ENCODE measurements around the gene NUP62.

Gene NUP62, protein sequence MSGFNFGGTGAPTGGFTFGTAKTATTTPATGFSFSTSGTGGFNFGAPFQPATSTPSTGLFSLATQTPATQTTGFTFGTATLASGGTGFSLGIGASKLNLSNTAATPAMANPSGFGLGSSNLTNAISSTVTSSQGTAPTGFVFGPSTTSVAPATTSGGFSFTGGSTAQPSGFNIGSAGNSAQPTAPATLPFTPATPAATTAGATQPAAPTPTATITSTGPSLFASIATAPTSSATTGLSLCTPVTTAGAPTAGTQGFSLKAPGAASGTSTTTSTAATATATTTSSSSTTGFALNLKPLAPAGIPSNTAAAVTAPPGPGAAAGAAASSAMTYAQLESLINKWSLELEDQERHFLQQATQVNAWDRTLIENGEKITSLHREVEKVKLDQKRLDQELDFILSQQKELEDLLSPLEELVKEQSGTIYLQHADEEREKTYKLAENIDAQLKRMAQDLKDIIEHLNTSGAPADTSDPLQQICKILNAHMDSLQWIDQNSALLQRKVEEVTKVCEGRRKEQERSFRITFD

DNA sequence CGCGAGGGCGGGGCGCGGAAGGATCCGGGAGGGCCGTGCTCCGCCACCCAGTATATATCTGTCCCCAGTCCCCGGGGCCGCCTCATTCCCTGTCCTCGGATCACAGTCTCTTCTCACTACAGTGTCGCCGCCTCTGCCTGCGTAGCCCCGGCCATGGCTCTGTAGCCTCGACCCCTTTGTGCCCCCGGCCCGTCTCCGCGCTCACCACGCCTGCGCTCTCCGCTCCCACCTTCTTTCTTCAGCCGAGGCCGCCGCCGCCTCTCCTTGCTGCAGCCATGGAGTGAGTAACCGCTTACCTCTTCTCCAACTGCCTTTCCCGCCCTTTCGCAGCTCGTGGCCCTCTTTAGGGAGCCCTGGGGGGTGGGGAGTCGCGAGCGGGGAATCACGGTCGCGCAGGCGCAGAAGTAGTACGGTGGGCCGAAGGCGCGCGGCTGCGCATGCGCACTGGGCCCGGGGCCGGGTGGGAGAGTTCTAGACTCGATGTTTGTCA lies at the start of gene NUP62, which contains the start of gene ATF5:
TSS of gene NUP62 (minus strand) at position 384 of the 490 bp plus-strand sequence. CDS start 19,697 bp downstream, outside the sequence.
TSS of gene ATF5 (plus strand) at position 85 of the 490 bp plus-strand sequence. CDS start 1,646 bp downstream, outside the sequence.
- TF ChIP-seq, protein P1, sequence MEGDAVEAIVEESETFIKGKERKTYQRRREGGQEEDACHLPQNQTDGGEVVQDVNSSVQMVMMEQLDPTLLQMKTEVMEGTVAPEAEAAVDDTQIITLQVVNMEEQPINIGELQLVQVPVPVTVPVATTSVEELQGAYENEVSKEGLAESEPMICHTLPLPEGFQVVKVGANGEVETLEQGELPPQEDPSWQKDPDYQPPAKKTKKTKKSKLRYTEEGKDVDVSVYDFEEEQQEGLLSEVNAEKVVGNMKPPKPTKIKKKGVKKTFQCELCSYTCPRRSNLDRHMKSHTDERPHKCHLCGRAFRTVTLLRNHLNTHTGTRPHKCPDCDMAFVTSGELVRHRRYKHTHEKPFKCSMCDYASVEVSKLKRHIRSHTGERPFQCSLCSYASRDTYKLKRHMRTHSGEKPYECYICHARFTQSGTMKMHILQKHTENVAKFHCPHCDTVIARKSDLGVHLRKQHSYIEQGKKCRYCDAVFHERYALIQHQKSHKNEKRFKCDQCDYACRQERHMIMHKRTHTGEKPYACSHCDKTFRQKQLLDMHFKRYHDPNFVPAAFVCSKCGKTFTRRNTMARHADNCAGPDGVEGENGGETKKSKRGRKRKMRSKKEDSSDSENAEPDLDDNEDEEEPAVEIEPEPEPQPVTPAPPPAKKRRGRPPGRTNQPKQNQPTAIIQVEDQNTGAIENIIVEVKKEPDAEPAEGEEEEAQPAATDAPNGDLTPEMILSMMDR (IDR thresholded peaks at IDR 0.05; ENCODE audit: control insufficient read depth, extremely low read depth, insufficient read depth), result no peak
- H3K4me3 ChIP-seq (ENCODE audit: low read depth, low read length), result peak within 1 kb of the TSS; percentile 89
- DNase-seq (ENCODE audit: low read depth), result no peak

DNA sequence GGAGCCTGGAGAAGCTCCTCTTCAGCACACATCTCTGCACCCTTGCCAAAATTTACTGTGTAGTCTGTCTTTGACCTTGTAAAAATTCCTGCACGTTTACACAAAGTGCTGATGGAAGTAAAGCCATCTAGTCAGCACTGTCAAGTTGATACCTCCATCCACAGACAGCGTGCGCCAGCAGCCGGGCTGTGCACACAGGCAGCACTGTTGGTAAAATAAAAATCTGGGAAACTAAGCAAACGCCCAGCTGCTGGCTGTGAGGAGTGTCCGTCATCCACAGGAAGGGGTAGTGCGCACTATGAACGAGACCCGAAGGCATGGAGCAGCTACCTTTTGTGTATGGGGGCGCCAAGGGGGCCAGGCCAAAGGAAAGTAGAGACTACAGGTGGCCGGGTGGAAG lies 49.0 kb upstream of the NUP62 start:
- no peak overlapping the region for H3K4me3 ChIP-seq (ENCODE audit: low read depth, low read length)
- DNase-seq (ENCODE audit: low read depth), result no peak
- TF ChIP-seq, protein P1 (IDR thresholded peaks at IDR 0.05; ENCODE audit: control insufficient read depth, extremely low read depth, insufficient read depth), result no peak

DNA sequence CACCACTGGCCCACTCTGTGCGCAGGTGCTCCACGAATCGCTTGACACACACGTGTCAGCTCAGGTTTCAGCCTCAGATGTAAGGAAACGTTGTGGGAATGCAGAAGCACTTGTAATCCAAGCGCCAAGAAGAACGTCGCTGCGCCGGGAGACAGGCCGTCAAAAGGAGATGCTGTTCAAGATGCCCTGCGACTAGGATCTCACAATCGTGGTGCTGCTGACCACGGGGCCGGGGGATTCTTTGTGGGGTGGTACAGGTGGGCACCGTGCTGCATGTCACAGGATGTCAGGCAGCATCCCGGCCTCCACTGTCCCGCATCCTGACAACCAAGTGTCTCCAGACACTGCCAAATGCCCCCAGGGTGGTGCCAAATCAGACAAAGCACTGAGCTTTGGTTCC lies 48.6 kb upstream of the NUP62 start:
- TF ChIP-seq, protein P1 (IDR thresholded peaks at IDR 0.05; ENCODE audit: control insufficient read depth, extremely low read depth, insufficient read depth), result no peak
- no peak overlapping the region for H3K4me3 ChIP-seq (ENCODE audit: low read depth, low read length)
- no peak for DNase-seq (ENCODE audit: low read depth)

DNA sequence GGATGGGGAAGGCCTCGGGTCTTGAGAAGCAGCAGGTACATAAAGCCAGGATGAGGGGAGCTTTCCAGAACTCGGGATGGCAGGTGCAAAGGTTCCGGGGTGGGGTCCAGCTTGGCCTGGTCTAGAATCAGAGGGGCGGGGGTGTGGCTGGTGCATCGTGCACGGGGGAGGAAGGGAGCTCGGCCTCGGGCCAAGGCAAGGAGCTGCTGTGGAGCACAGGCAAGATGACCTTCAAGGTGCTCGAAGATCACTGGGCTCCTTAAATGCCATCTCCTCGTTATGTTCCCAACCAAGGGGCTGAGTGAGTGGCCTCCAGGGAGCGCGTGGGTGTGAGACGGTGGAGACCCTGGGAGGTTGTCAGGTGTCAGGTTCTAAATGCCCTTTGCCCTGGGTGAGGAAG lies 47.8 kb upstream of the NUP62 start:
- no peak overlapping the region for H3K4me3 ChIP-seq (ENCODE audit: low read depth, low read length)
- DNase-seq (ENCODE audit: low read depth), result no peak
- TF ChIP-seq, protein P1 (IDR thresholded peaks at IDR 0.05; ENCODE audit: control insufficient read depth, extremely low read depth, insufficient read depth), result no peak

DNA sequence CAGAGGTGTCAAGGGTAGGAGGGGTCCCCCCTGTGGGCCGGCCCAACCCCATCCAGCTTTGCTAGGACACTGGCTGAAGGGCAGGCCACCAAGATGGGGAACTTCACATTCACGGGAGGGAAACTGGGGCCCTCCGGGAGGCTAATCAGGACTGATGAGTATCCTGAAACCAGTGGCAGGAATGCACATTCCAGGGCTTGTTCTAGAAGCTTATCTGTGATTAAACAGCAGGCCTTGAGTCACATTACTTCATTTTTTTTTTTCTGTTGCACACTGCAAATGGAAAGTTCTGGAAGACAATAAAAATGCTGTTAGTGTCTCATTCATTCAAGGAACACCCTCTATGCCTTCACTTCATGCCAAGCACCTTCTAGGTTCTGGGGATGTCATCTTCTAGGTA lies 47.2 kb upstream of the NUP62 start:
- DNase-seq (ENCODE audit: low read depth), result no peak
- H3K4me3 ChIP-seq (ENCODE audit: low read depth, low read length), result no peak overlapping the region
- TF ChIP-seq, protein P1 (IDR thresholded peaks at IDR 0.05; ENCODE audit: control insufficient read depth, extremely low read depth, insufficient read depth), result no peak

DNA sequence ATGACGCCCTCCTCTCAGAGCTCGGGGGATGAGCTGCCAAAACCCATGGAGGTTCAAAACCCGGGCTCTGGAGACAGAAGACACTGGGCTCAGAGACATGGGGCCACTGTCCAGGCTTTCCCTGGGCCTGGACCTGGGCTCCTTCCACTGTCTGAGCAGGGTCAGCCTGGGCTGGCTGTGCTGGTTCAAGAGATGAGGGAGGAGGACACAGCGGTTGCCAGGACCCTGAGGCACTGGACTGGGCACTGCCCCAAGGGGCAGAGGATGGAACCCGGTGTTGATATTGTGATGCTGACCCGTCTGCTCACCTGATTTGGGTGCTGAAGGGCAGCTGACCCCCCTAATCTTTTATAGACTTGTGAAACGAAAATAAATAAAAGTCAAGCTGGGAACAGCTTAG lies 45.7 kb upstream of the NUP62 start:
- H3K4me3 ChIP-seq (ENCODE audit: low read depth, low read length), result no peak overlapping the region
- no peak for DNase-seq (ENCODE audit: low read depth)
- TF ChIP-seq, protein P1 (IDR thresholded peaks at IDR 0.05; ENCODE audit: control insufficient read depth, extremely low read depth, insufficient read depth), result no peak

Data from LNCaP clone FGC (cell line).